Caco-2 (cell line): ENCODE results near the gene FBXL19. TPM values are rescaled to one million over a fixed set of nuclear protein-coding genes. Genes with fewer than 3 reads are reported as not detected.
A peak's percentile ranks its signal among the peaks of the same experiment; 100 is the strongest.

Source experiments
- BruUV-seq: library from RNA; stranded (reverse); fragments of 400-500 nt; replicated peaks from 2 replicates; lab custom pipeline; 2021; lab: Mats Ljungman, UMichigan
- CTCF ChIA-PET: fragments of 300-600 bp; sonication (Branson Sonifier 250); formaldehyde crosslinking; loops from one replicate; lab custom pipeline; 2022; ENCODE audit warnings: antibody characterized with exemption; lab: Charles Lee
- POLR2A ChIA-PET: fragments of 300-600 bp; sonication (Branson Sonifier 250); formaldehyde crosslinking; loops from one replicate; lab custom pipeline; 2022; ENCODE audit warnings: antibody characterized with exemption; lab: Charles Lee
- DNase-seq, 2 experiments: peaks; one replicate each; pipeline versions ENCODE4 v3.0.0 to v3.0.0-alpha.2; 2020 to 2022
- H3K27me3 ChIP-seq: replicated peaks from 2 replicates; pipeline ENCODE4 v1.6.0; 2011; ENCODE audit warnings: low read length; ENCODE audit not compliant: control insufficient read depth, insufficient read depth
- H3K36me3 ChIP-seq: 2 replicates; pipeline ENCODE4 v1.5.1; 2011; ENCODE audit warnings: low read length; ENCODE audit not compliant: control insufficient read depth, insufficient read depth
- H3K4me1 ChIP-seq: fragments of 250-450 bp; sonication (Bioruptor Pico); 2 replicates; pipeline ENCODE4 v1.5.1; 2020; ENCODE audit warnings: mild to moderate bottlenecking
- H3K4me3 ChIP-seq: 2 replicates; pipeline ENCODE4 v1.5.1; 2011; ENCODE audit warnings: low read depth, mild to moderate bottlenecking, control low read depth, low read length
- H3K9me3 ChIP-seq: fragments of 250-450 bp; sonication (Bioruptor Pico); 2 replicates; pipeline ENCODE4 v1.5.1; 2020; ENCODE audit warnings: mild to moderate bottlenecking, moderate library complexity
- H3K27ac Mint-ChIP-seq: one replicate; pipeline ENCODE4 v1.8.0; 2022; ENCODE audit warnings: mixed read lengths; ENCODE audit not compliant: unreplicated experiment
- H3K27me3 Mint-ChIP-seq: one replicate; pipeline ENCODE4 v1.8.0; 2022; ENCODE audit warnings: mixed read lengths; ENCODE audit not compliant: insufficient read depth, unreplicated experiment
- H3K36me3 Mint-ChIP-seq: one replicate; pipeline ENCODE4 v1.8.0; 2022; ENCODE audit warnings: mild to moderate bottlenecking, mixed read lengths; ENCODE audit not compliant: insufficient read depth, unreplicated experiment
- H3K4me1 Mint-ChIP-seq: one replicate; pipeline ENCODE4 v1.8.0; 2022; ENCODE audit warnings: low read depth, mixed read lengths; ENCODE audit not compliant: unreplicated experiment
- H3K4me3 Mint-ChIP-seq: one replicate; pipeline ENCODE4 v1.8.0; 2022; ENCODE audit warnings: mild to moderate bottlenecking, moderate library complexity, mixed read lengths; ENCODE audit not compliant: unreplicated experiment
- H3K9me3 Mint-ChIP-seq: one replicate; pipeline ENCODE4 v1.8.0; 2022; ENCODE audit warnings: mixed read lengths; ENCODE audit not compliant: unreplicated experiment
- intact Hi-C: fragments of 100-400 bp; cut with micrococcal nuclease; formaldehyde crosslinking; loops from one replicate; pipeline ENCODE4 v1.10.0; 2022; ENCODE audit not compliant: unreplicated experiment
- total RNA-seq: library from RNA; stranded (reverse); gene quantifications from 2 replicates; pipeline ENCODE4 v1.2.3, GENCODE V29; 2022
- TF ChIP-seq, protein P1 (sequence below), 2 experiments: fragments of 200-600 bp in 1 of 2; IDR thresholded peaks; 1 replicate in 1 of 2; 2 replicates in 1 of 2; pipeline versions ENCODE4 v1.5.1 to v1.8.0; 2011 to 2022; ENCODE audit warnings: antibody characterized with exemption in 1 of 2, control low read depth in 1 of 2, inconsistent platforms in 1 of 2, low read depth in 1 of 2, low read length in 1 of 2, mild to moderate bottlenecking in 1 of 2, moderate library complexity in 1 of 2; ENCODE audit not compliant: insufficient read depth in 1 of 2, severe bottlenecking in 1 of 2, unreplicated experiment in 1 of 2

Gene FBXL19
- total RNA-seq, 1 experiment from 2014 or later, result 20.2 TPM

DNA sequence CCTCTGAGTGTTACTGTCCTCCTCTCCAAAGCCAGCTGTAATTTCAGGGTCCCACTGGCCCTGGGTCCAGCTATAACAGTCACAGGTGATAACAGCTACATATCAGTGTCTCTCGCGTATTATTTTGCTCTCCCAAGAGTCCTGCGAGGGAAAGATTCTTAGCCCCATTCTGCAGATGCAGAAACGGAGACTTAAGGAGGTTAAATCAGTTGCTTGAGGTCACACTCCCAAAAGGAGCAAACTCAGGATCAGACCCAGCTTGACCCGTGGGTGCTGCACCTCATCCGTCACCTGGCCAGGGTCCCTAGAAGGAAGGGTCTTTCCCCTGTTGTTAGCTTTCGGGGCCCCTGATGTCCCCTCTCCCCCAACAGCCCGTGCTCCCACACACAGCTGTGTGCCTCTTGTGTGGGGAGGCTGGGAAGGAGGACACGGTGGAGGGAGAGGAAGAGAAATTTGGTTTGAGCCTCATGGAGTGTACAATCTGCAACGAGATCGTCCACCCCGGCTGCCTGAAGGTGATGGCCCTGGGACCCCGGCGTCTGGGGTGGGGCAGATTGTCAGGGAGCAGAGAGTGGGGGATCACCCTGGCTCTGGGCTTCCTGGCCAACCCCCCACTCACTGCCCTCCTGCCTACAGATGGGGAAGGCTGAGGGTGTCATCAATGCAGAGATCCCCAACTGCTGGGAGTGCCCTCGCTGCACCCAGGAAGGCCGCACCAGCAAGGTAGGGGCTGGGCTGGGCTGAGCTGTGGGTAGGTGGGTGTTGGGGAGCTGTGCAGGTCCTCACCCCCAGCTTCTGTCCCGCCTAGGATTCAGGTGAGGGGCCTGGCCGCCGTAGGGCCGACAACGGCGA lies 3.8 kb downstream of the FBXL19 start:
- POLR2A ChIA-PET, result interaction anchor here (0.5 kb wide), 1 partner anchor 16 kb away, joined by 3 read pairs; no protein-coding TSS in a partner anchor
- H3K27ac Mint-ChIP-seq, result no peak overlapping the region

DNA sequence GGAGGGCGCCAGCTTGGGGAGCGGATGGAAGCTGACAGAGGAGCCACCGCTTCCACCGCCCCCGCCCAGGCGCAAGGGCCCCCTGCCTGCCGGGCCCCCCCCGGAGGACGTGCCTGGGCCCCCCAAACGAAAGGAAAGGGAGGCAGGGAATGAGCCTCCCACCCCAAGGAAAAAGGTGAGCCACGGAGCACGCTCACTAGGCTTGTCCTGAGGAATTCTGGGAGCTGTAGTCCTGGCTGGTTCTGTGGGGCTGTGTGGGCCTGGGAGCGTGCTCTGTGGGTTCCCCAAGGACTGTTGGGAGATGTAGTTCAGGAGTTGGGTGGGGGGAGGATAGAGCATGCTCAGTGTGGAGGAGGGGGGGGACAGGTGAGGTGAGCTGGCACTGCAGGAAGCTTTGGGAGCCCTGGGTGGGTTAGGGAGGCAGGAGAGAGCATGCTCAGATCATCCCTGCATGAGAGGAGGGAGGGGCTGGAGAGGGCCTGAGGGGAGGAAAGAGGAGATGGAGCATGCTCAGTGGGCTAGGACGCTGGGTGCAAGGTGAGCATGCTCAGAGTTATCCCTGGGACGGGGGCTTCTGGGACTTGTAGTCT lies 4.5 kb downstream of the FBXL19 start:
- DNase-seq, result peak; percentile 69 to 75
- Mint-ChIP-seq H3K9me3 (no peaks in the 10 kb centered on the region), H3K27me3 (no peaks in the 10 kb centered on the region), H3K36me3 (peaks cover 22% of the 10 kb centered on the region), H3K27ac (no peak overlapping the region), H3K4me1 (no peaks in the 10 kb centered on the region), H3K4me3 (no peak overlapping the region)
- CTCF ChIA-PET, result interaction anchor here (1.7 kb wide), 1 partner anchor 14 kb away, joined by 17 read pairs; no protein-coding TSS in a partner anchor
- Histone ChIP-seq H3K4me3 (no peak overlapping the region), H3K36me3 (peaks cover 3% of the 10 kb centered on the region), H3K9me3 (no peaks in the 10 kb centered on the region), H3K27me3 (no peaks in the 10 kb centered on the region), H3K4me1 (no peaks in the 10 kb centered on the region)
- TF ChIP-seq, protein P1, sequence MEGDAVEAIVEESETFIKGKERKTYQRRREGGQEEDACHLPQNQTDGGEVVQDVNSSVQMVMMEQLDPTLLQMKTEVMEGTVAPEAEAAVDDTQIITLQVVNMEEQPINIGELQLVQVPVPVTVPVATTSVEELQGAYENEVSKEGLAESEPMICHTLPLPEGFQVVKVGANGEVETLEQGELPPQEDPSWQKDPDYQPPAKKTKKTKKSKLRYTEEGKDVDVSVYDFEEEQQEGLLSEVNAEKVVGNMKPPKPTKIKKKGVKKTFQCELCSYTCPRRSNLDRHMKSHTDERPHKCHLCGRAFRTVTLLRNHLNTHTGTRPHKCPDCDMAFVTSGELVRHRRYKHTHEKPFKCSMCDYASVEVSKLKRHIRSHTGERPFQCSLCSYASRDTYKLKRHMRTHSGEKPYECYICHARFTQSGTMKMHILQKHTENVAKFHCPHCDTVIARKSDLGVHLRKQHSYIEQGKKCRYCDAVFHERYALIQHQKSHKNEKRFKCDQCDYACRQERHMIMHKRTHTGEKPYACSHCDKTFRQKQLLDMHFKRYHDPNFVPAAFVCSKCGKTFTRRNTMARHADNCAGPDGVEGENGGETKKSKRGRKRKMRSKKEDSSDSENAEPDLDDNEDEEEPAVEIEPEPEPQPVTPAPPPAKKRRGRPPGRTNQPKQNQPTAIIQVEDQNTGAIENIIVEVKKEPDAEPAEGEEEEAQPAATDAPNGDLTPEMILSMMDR (IDR thresholded peaks at IDR 0.05; ENCODE audit: insufficient read depth in 1 of 2, low read depth in 1 of 2, low read length in 1 of 2, severe bottlenecking in 1 of 2, unreplicated experiment in 1 of 2), result no peak
- intact Hi-C loops, result loop anchor here (10.0 kb wide), 1 partner anchor 273 kb away; the partner anchor contains the start of genes FBRS and PRR14
- POLR2A ChIA-PET, result interaction anchor here (0.5 kb wide), 1 partner anchor 15 kb away, joined by 3 read pairs; no protein-coding TSS in a partner anchor
- no TSS peak for BruUV-seq

More for the DNA sequence above, 3.8 kb downstream of the FBXL19 start:
- CTCF ChIA-PET, result interaction anchor here (1.7 kb wide), 1 partner anchor 15 kb away, joined by 17 read pairs; no protein-coding TSS in a partner anchor
- no peaks in the 10 kb centered on the region for H3K9me3 ChIP-seq
- intact Hi-C loops, result loop anchor here (10.0 kb wide), 1 partner anchor 272 kb away; the partner anchor contains the start of genes FBRS and PRR14
- no TSS peak for BruUV-seq
- no peaks in the 10 kb centered on the region for H3K27me3 ChIP-seq
- TF ChIP-seq, protein P1 (IDR thresholded peaks at IDR 0.05; ENCODE audit: insufficient read depth in 1 of 2, low read depth in 1 of 2, low read length in 1 of 2, severe bottlenecking in 1 of 2, unreplicated experiment in 1 of 2), result no peak
- no peaks in the 10 kb centered on the region for H3K4me1 ChIP-seq
- no peaks in the 10 kb centered on the region for H3K9me3 Mint-ChIP-seq
- H3K4me3 ChIP-seq, result no peak overlapping the region
- H3K4me3 Mint-ChIP-seq, result no peak overlapping the region
- peaks cover 22% of the 10 kb centered on the region for H3K36me3 Mint-ChIP-seq
- H3K36me3 ChIP-seq, result peaks cover 1% of the 10 kb centered on the region
- no peaks in the 10 kb centered on the region for H3K4me1 Mint-ChIP-seq
- H3K27me3 Mint-ChIP-seq, result no peaks in the 10 kb centered on the region
- no peak for DNase-seq

DNA sequence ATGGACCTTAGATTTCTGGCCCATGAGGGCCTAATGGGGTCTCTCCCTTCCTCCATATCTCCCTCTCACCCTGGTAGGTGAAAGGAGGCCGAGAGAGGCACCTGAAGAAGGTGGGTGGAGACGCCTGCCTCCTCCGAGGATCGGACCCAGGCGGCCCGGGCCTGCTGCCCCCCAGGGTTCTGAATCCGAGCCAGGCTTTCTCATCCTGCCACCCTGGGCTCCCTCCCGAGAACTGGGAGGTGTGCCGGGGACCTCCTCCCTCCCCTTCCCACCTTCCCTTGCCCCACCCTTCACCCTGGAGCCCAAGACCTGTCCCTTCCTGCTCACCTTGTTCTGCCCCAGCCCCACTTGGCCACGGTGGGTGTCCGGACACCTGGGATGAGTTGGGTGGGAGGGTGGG lies 5.0 kb downstream of the FBXL19 start:
- TF ChIP-seq, protein P1 (IDR thresholded peaks at IDR 0.05; ENCODE audit: insufficient read depth in 1 of 2, low read depth in 1 of 2, low read length in 1 of 2, severe bottlenecking in 1 of 2, unreplicated experiment in 1 of 2), result no peak
- Histone ChIP-seq H3K4me3 (no peak overlapping the region), H3K27me3 (no peaks in the 10 kb centered on the region), H3K9me3 (no peaks in the 10 kb centered on the region), H3K36me3 (peaks cover 3% of the 10 kb centered on the region), H3K4me1 (no peaks in the 10 kb centered on the region)
- Mint-ChIP-seq H3K36me3 (peaks cover 17% of the 10 kb centered on the region), H3K27ac (no peak overlapping the region), H3K4me3 (no peak overlapping the region), H3K27me3 (no peaks in the 10 kb centered on the region), H3K9me3 (no peaks in the 10 kb centered on the region), H3K4me1 (no peaks in the 10 kb centered on the region)
- ChIA-PET CTCF (interaction anchor here (1.7 kb wide), 1 partner anchor 14 kb away, joined by 17 read pairs; no protein-coding TSS in a partner anchor), POLR2A (no interaction called here)
- no TSS peak for BruUV-seq
- DNase-seq, result no peak
- intact Hi-C loops, result loop anchor here (10.0 kb wide), 1 partner anchor 274 kb away; the partner anchor contains the start of genes FBRS and PRR14
